ENCODE data around the gene TRIM71.

- TF ChIP-seq EZH2 (IDR thresholded peaks at IDR 0.05; ENCODE audit: insufficient read depth, poor library complexity, severe bottlenecking): no peak
- no peak for TF ChIP-seq EZH2phosphoT487 (IDR thresholded peaks at IDR 0.05; ENCODE audit: insufficient read depth, low read depth)
Measured at GRCh38 chr3:32862247-32862935, 44.6 kb downstream of the TRIM71 start.

Data from GM23248 (cell line).